AG09319 (cell line): Measurements from ENCODE around the gene ZNF665.
A peak's percentile ranks its signal among the peaks of the same experiment; 100 is the strongest.

Experiments used
- DNase-seq: peaks from one replicate; pipeline ENCODE4 v3.0.0-alpha.2; 2010; ENCODE audit warnings: low read depth; ENCODE audit errors: extremely low read depth
- TF ChIP-seq, protein P1 (sequence below): IDR thresholded peaks from 2 replicates; pipeline ENCODE4 v1.5.1; 2011; ENCODE audit warnings: low read depth, mild to moderate bottlenecking, inconsistent platforms, low read length, moderate library complexity

The ZNF665 gene

GRCh38 chr19:53172889-53173288, 20.3 kb downstream of the ZNF665 start:
- TF ChIP-seq, protein P1, sequence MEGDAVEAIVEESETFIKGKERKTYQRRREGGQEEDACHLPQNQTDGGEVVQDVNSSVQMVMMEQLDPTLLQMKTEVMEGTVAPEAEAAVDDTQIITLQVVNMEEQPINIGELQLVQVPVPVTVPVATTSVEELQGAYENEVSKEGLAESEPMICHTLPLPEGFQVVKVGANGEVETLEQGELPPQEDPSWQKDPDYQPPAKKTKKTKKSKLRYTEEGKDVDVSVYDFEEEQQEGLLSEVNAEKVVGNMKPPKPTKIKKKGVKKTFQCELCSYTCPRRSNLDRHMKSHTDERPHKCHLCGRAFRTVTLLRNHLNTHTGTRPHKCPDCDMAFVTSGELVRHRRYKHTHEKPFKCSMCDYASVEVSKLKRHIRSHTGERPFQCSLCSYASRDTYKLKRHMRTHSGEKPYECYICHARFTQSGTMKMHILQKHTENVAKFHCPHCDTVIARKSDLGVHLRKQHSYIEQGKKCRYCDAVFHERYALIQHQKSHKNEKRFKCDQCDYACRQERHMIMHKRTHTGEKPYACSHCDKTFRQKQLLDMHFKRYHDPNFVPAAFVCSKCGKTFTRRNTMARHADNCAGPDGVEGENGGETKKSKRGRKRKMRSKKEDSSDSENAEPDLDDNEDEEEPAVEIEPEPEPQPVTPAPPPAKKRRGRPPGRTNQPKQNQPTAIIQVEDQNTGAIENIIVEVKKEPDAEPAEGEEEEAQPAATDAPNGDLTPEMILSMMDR: no peak
- DNase-seq: no peak

DNA sequence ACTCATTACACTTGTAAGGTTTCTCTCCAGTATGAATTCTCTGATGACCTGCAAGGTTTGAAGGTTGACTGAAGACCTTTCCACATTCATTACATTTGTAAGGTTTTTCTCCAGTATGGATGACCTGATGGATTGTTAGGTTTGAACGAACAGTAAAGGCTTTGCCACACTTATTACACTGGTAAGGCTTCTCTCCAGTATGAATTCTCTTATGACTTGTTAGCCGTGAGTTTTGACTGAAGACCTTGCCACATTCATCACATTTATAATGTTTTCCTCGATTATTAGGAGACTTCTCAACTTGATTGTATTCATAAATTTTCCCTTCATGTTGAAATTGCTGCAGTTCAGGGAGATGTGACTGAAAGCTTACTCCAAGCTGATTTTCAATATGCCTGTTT, 27.5 kb downstream of the ZNF665 start:
- TF ChIP-seq, protein P1: no peak
- no peak for DNase-seq

GRCh38 chr19:53161123-53161522, 32.0 kb downstream of the ZNF665 start:
- TF ChIP-seq, protein P1: no peak
- no peak for DNase-seq

- no peak for DNase-seq
- TF ChIP-seq, protein P1: no peak
Observed at GRCh38 chr19:53160350-53160749, 32.8 kb downstream of the ZNF665 start.

DNA sequence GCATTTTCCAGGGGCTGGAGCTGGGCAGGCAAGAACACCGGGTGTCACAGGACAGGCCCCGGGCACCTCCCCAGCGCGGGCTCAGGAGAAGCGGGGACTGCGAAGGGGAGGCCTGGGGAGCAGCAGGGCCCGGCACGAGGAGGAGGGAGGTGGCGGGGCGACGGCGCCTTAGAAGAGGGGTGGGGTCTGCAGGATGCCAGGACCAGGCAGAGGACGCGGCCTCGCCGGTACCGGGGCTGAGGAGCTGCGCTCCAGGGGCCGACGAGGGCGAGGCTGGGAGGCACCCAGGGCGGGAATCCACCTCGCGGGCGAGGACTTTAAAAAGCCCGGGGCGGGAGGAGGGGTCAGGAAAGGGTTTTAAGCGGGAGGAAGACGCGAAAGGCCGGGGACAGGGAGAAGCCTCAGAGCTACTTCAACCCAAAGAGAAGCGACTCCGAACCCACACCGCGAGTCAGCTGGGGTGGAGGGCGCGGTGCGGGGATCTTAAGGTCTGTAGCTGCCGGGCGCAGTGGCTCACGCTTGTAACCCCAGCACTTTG, 35.0 kb downstream of the ZNF665 start:
- peak; percentile 2 for DNase-seq
- TF ChIP-seq, protein P1: no peak

DNA sequence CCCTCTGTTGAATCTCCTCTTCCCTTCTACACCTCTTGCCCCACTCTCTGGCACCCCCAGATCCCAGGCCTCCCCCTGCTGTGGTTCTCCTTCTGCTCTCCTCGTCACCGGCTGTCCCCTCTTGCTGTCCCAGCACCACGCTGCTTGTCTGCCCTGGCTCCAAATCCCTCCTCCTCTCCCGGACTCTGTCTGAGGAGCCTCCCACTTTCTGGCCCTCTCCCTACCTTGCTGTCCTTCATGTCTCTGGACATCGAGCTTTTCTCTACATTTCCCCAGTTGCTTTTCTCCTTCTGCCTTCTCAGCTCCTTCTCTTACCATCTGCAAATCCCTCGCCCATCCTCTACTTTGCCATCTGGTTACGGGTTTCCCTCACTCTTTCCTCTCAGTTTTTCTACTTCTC, 35.5 kb downstream of the ZNF665 start:
- TF ChIP-seq, protein P1: no peak
- DNase-seq: no peak

DNA sequence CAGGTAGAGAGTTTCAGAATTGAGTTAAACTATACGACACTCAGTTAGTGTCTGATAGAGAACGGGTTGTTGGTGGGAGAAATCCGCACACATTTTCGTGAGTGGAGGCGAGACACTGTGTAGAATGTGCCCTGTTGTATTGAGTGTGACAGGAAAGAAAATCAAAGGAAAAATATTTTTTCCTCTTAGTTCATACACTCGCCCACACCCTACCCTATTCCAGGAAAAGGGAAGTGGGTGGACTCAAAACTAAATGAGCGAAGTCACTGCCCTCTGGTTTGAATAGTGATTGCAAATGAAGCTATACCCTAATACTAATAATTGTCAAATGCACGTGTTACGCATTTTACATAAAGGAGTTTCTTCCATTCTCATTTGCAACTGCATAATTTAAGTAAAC, 36.3 kb downstream of the ZNF665 start:
- TF ChIP-seq, protein P1: no peak
- DNase-seq: no peak
